ENCODE data around the gene LINC01488.

Gene LINC01488

DNA sequence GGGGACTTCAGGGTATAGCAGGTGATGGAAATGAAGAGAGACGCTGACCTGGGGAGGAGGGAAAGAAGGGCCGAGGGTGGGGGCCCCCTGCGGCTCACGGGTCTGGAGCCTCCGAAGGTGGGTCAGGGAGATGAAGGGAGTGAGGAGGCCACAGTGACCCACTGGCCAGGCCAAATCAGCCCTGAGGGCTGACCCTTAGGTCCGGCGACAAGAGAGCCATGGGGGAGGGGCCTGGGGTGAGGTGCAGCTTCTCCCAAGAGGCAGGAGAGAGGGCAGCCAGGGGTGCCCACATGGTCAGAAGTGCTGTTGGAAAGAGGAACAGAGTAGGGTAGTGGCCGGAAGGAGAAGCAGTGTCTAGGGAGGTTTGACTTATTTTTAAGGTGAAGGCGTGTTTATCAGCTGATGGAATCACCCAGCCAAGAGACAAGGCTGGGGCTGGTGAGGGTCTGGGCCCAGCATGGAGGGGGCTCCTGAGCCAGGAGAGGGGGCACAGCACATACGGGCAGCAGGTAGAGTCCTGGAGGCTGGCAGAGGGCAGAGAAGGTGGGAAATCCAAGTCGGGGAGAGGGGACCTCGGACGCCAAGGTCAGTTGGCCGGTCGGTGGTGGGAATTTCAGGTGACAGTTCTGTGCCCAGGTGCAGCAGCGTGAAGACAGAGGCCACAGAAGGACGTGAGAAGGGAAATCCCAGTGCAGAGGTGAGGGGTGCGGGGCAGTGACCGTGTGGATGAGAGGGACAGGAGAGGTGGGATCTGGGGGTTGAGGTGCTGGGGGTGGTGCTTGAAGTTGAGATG lies 49.0 kb downstream of the LINC01488 start:
- Histone ChIP-seq H3K4me1 (ENCODE audit: insufficient read depth, insufficient read length) (peaks cover 6% of the 10 kb centered on the region), H3K27me3 (ENCODE audit: insufficient read depth, insufficient read length) (no peaks in the 10 kb centered on the region), H3K36me3 (ENCODE audit: insufficient read depth, insufficient read length, low read length) (no peaks in the 10 kb centered on the region), H3K9ac (ENCODE audit: insufficient read length, low read depth) (no peak overlapping the region), H3K9me3 (ENCODE audit: insufficient read depth, low read length) (no peaks in the 10 kb centered on the region), H3K4me3 (ENCODE audit: insufficient read length, low read depth) (no peak overlapping the region)
- DNase-seq (ENCODE audit: low read depth, low spot score) = no peak
- TF ChIP-seq YY1 (IDR thresholded peaks at IDR 0.05; ENCODE audit: insufficient read depth, insufficient read length) = no peak
- TF ChIP-seq SUZ12 (IDR thresholded peaks at IDR 0.05; ENCODE audit: extremely low read depth, insufficient read depth, insufficient read length) = no peak

DNA sequence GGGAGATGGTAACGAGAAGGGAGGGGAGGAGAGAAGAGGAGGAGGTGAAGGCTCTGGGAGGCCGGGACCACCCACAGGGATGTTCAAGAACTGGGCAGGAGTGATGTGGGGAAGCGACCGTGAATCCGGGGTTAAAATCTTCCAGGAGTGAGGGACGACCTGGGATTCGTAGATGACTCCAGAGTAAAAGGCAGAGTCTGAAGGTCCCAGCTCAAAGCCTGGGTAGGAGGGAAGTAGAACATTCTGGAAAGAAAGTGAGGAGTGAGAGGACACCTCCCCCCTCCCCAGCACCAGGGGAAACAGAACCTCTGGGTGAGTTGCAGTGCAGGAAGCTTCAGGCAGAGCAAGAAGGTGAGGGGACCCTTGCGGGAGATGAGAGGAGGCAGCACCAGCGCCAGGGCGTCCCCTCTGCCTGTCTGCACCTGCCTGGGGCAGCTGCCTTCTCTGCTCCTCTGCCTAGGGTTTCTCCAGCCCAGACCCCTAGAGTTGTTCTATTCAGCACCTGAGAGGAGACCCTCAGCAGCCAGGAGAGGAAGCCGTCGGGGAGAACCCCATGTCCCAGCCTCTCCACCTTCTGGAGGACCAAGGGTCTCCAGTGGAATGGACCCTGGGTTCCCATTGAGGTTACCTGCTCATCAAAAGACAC lies 49.7 kb downstream of the LINC01488 start:
- Histone ChIP-seq H3K36me3 (ENCODE audit: insufficient read depth, insufficient read length, low read length) (no peaks in the 10 kb centered on the region), H3K4me3 (ENCODE audit: insufficient read length, low read depth) (no peak overlapping the region), H3K4me1 (ENCODE audit: insufficient read depth, insufficient read length) (peaks cover 6% of the 10 kb centered on the region), H3K9ac (ENCODE audit: insufficient read length, low read depth) (no peak overlapping the region), H3K9me3 (ENCODE audit: insufficient read depth, low read length) (no peaks in the 10 kb centered on the region), H3K27me3 (ENCODE audit: insufficient read depth, insufficient read length) (no peaks in the 10 kb centered on the region)
- no peak for TF ChIP-seq YY1 (IDR thresholded peaks at IDR 0.05; ENCODE audit: insufficient read depth, insufficient read length)
- no peak for TF ChIP-seq ZNF274 (IDR thresholded peaks at IDR 0.05; ENCODE audit: low read depth, low read length)
- no peak for TF ChIP-seq SUZ12 (IDR thresholded peaks at IDR 0.05; ENCODE audit: extremely low read depth, insufficient read depth, insufficient read length)
- DNase-seq (ENCODE audit: low read depth, low spot score) = no peak

DNA sequence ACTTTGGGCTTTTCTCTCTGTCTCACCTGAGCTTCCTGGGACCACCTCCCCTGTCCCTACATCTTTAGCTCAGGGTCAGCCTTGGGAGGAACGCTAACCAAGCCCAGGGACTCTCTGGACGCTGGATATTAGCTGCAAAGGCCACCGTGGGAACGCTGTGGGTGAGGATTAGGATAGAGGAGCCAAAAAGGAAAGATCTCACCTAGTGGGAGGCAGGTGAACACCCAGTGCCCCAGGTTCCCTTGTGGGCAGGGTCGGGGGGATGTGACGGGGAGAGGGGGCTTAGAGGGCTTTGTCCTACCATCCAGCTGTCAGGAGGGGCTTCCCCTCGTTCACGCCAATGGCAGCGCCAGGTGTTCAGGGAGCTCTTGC lies 50.2 kb downstream of the LINC01488 start:
- TF ChIP-seq SUZ12 (IDR thresholded peaks at IDR 0.05; ENCODE audit: extremely low read depth, insufficient read depth, insufficient read length) (no peak), ZNF274 (IDR thresholded peaks at IDR 0.05; ENCODE audit: low read depth, low read length) (no peak), YY1 (IDR thresholded peaks at IDR 0.05; ENCODE audit: insufficient read depth, insufficient read length) (no peak)
- H3K4me1 ChIP-seq (ENCODE audit: insufficient read depth, insufficient read length) = peaks cover 6% of the 10 kb centered on the region
- H3K9me3 ChIP-seq (ENCODE audit: insufficient read depth, low read length) = no peaks in the 10 kb centered on the region
- DNase-seq (ENCODE audit: low read depth, low spot score) = no peak
- H3K4me3 ChIP-seq (ENCODE audit: insufficient read length, low read depth) = no peak overlapping the region
- H3K27me3 ChIP-seq (ENCODE audit: insufficient read depth, insufficient read length) = no peaks in the 10 kb centered on the region
- no peaks in the 10 kb centered on the region for H3K36me3 ChIP-seq (ENCODE audit: insufficient read depth, insufficient read length, low read length)
- no peak overlapping the region for H3K9ac ChIP-seq (ENCODE audit: insufficient read length, low read depth)

DNA sequence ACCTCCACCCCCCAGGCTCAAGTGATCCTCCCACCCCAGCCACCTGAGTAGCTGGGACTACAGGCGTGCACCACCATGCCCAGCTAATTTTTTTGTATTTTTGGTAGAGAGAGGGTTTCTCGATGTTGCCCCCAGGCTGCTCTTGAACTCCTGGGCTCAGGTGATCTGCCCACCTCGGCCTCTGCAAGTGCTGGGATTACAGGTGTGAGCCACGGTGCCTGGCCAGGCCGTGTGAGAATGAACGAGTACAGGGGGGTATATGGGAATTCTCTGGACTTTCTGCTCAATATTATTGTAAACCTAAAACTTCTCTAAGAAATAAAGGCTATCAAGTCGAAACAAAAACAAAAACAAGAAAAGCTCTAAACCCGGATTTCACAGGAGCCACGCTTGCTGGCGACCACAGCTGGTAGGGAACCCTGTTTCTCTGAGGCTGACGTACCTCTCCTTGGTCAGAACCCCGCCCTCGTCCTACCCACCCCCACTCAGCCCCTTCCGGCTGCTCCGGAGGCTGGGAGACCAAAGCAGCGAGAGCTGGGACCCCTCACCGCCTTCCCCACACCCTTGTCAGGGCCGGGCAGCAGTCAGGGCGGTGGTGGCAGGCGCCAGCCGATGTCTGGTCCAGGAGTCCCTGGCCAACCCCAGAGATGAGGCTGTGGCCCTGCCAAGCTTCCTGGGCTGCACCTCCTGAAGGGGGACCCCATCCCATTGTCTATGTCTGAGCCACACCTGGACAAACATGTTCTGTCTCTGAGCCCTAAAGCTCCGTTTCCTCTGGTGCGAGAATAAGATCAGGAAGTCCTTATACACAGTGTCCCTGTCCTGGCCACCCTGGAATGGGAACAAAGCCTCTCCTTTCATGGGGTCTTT lies 52.1 kb downstream of the LINC01488 start:
- no peak for DNase-seq (ENCODE audit: low read depth, low spot score)
- Histone ChIP-seq H3K9ac (ENCODE audit: insufficient read length, low read depth) (no peak overlapping the region), H3K4me1 (ENCODE audit: insufficient read depth, insufficient read length) (peaks cover 6% of the 10 kb centered on the region), H3K4me3 (ENCODE audit: insufficient read length, low read depth) (no peak overlapping the region), H3K27me3 (ENCODE audit: insufficient read depth, insufficient read length) (no peaks in the 10 kb centered on the region), H3K9me3 (ENCODE audit: insufficient read depth, low read length) (no peaks in the 10 kb centered on the region), H3K36me3 (ENCODE audit: insufficient read depth, insufficient read length, low read length) (no peaks in the 10 kb centered on the region)
- TF ChIP-seq YY1 (IDR thresholded peaks at IDR 0.05; ENCODE audit: insufficient read depth, insufficient read length) = no peak
- TF ChIP-seq SUZ12 (IDR thresholded peaks at IDR 0.05; ENCODE audit: extremely low read depth, insufficient read depth, insufficient read length) = no peak
- no peak for TF ChIP-seq ZNF274 (IDR thresholded peaks at IDR 0.05; ENCODE audit: low read depth, low read length)

DNA sequence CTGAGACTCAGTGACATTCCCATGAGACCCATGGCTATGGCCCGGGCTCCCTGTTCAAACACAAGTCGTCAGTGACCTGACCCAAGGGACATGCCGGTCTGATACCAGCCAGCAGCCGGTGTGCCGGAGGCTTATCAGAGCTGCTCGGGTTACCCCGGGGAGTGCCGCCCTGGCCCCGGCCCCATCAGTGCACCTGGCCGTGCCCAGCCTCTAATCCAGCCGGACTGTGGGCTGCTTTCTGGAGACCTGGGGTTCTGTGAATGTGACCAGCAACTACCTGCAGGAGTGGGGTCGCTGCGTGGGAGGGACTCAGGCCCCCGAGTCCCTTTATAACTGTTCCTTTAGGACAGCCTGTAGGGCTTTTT lies 52.7 kb downstream of the LINC01488 start:
- no peak for DNase-seq (ENCODE audit: low read depth, low spot score)
- Histone ChIP-seq H3K36me3 (ENCODE audit: insufficient read depth, insufficient read length, low read length) (no peaks in the 10 kb centered on the region), H3K4me1 (ENCODE audit: insufficient read depth, insufficient read length) (peaks cover 6% of the 10 kb centered on the region), H3K9ac (ENCODE audit: insufficient read length, low read depth) (no peak overlapping the region), H3K27me3 (ENCODE audit: insufficient read depth, insufficient read length) (no peaks in the 10 kb centered on the region), H3K4me3 (ENCODE audit: insufficient read length, low read depth) (no peak overlapping the region), H3K9me3 (ENCODE audit: insufficient read depth, low read length) (no peaks in the 10 kb centered on the region)
- no peak for TF ChIP-seq SUZ12 (IDR thresholded peaks at IDR 0.05; ENCODE audit: extremely low read depth, insufficient read depth, insufficient read length)

DNA sequence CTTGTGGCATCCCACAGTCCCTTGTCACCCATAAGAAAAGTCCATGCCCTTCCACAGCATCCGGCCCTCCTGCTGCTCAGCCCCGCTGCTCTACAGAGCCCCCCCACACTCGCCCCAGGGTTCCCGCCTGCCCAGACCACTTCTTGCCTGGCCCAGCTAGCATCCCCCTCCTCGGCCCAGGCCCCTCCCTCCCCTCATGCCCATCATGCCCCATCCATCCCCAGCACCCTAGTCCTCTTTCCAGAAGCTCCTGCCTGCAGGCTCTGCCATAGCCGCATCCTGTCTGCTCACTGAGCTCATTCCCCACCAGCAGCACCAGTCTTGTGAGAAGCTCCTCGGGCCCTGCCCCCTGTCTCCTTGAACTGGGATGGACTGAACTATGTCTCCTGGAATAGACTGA lies 54.4 kb downstream of the LINC01488 start:
- TF ChIP-seq ZNF274 (IDR thresholded peaks at IDR 0.05; ENCODE audit: low read depth, low read length) (no peak), YY1 (IDR thresholded peaks at IDR 0.05; ENCODE audit: insufficient read depth, insufficient read length) (no peak), SUZ12 (IDR thresholded peaks at IDR 0.05; ENCODE audit: extremely low read depth, insufficient read depth, insufficient read length) (no peak)
- H3K27me3 ChIP-seq (ENCODE audit: insufficient read depth, insufficient read length) = no peaks in the 10 kb centered on the region
- DNase-seq (ENCODE audit: low read depth, low spot score) = no peak
- no peak overlapping the region for H3K9ac ChIP-seq (ENCODE audit: insufficient read length, low read depth)
- no peaks in the 10 kb centered on the region for H3K9me3 ChIP-seq (ENCODE audit: insufficient read depth, low read length)
- H3K4me3 ChIP-seq (ENCODE audit: insufficient read length, low read depth) = no peak overlapping the region
- no peaks in the 10 kb centered on the region for H3K36me3 ChIP-seq (ENCODE audit: insufficient read depth, insufficient read length, low read length)
- peaks cover 2% of the 10 kb centered on the region for H3K4me1 ChIP-seq (ENCODE audit: insufficient read depth, insufficient read length)

DNA sequence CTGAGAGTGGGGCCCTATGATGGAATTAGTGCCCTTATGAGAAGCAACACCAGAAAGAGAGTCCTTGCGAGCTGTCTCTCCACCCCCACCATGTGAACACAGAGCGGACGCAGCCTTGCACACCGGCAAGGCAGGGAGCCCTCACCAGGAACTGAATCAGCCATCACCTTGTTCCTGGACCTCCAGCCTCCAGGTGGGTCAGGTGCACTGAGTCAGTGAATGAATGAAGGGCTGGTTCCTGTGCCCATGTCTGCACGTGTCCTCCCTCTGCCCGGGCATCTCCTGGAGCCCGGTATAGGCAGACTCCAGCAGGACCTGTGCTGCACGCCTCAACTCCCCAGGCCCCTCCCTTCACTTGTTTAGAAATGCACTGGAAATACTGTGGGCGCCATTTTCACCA lies 54.9 kb downstream of the LINC01488 start:
- no peak for DNase-seq (ENCODE audit: low read depth, low spot score)
- no peaks in the 10 kb centered on the region for H3K4me1 ChIP-seq (ENCODE audit: insufficient read depth, insufficient read length)
- H3K9ac ChIP-seq (ENCODE audit: insufficient read length, low read depth) = no peak overlapping the region
- H3K36me3 ChIP-seq (ENCODE audit: insufficient read depth, insufficient read length, low read length) = no peaks in the 10 kb centered on the region
- no peak overlapping the region for H3K4me3 ChIP-seq (ENCODE audit: insufficient read length, low read depth)
- no peaks in the 10 kb centered on the region for H3K9me3 ChIP-seq (ENCODE audit: insufficient read depth, low read length)
- TF ChIP-seq SUZ12 (IDR thresholded peaks at IDR 0.05; ENCODE audit: extremely low read depth, insufficient read depth, insufficient read length) = no peak
- TF ChIP-seq YY1 (IDR thresholded peaks at IDR 0.05; ENCODE audit: insufficient read depth, insufficient read length) = no peak
- no peak for TF ChIP-seq ZNF274 (IDR thresholded peaks at IDR 0.05; ENCODE audit: low read depth, low read length)
- no peaks in the 10 kb centered on the region for H3K27me3 ChIP-seq (ENCODE audit: insufficient read depth, insufficient read length)
